ENCODE data around the gene AGBL1. TPM values are rescaled to one million over a fixed set of nuclear protein-coding genes. Genes with fewer than 3 reads are reported as not detected.

AGBL1 gene
- total RNA-seq, 1 experiment from 2014 or later: not detected

- Mint-ChIP-seq H3K27ac (no peak overlapping the region; a peak in 1 of 7 replicates), H3K9me3 (peaks cover 9 to 13% of the 10 kb centered on the region in 2 experiments), H3K4me1 (peaks cover under 1% of the 10 kb centered on the region in 2 experiments; a peak in 3 of 4 replicates), H3K4me3 (no peak overlapping the region), H3K36me3 (ENCODE audit: insufficient read depth in 1 of 3, low read depth in 3 of 3) (peaks cover 0 to 13% (median 3%) of the 10 kb centered on the region in 3 experiments; a peak in 6 of 7 replicates), H3K27me3 (ENCODE audit: low read depth) (no peaks in the 10 kb centered on the region)
- Histone ChIP-seq H3K4me2 (ENCODE audit: insufficient read depth, insufficient read length, low read length) (no peak overlapping the region), H2BK120ac (ENCODE audit: low read depth, low read length, poor library complexity, severe bottlenecking) (no peak overlapping the region), H3K79me2 (ENCODE audit: insufficient read depth, low read length) (no peaks in the 10 kb centered on the region), H3K56ac (ENCODE audit: insufficient read length, low read depth, low read length) (no peak overlapping the region), H2BK5ac (ENCODE audit: insufficient read length, low read length) (no peak overlapping the region), H2AK5ac (ENCODE audit: insufficient read length, low read length) (no peak overlapping the region), H2BK20ac (ENCODE audit: low read depth, low read length, poor library complexity, severe bottlenecking) (no peak overlapping the region), H3K27me3 (ENCODE audit: insufficient read depth, low read length) (no peaks in the 10 kb centered on the region), H3K23ac (ENCODE audit: insufficient read length, low read depth, low read length) (no peak overlapping the region), H3K14ac (ENCODE audit: insufficient read depth, low read length) (no peak overlapping the region), H4K5ac (ENCODE audit: insufficient read length, low read depth, low read length) (no peak overlapping the region), H3K4me1 (ENCODE audit: insufficient read depth, low read length) (no peaks in the 10 kb centered on the region; the same call in 1 of the 2 replicates), H3K27ac (ENCODE audit: insufficient read length, low read depth, low read length) (no peak overlapping the region), H3K79me1 (ENCODE audit: insufficient read depth, low read depth, low read length, poor library complexity, severe bottlenecking) (no peaks in the 10 kb centered on the region), H2BK12ac (ENCODE audit: insufficient read length, low read depth, low read length) (no peak overlapping the region), H4K91ac (ENCODE audit: insufficient read length, low read depth, low read length) (no peak overlapping the region), H3T11ph (ENCODE audit: low read length) (no peak overlapping the region), H3K4ac (ENCODE audit: low read depth, low read length) (no peak overlapping the region), H3K18ac (ENCODE audit: insufficient read length, low read depth, low read length) (peak overlapping the region; percentile 64), H3K9me3 (ENCODE audit: control insufficient read depth, low read depth, low read length) (no peaks in the 10 kb centered on the region), H2BK15ac (ENCODE audit: low read depth, low read length) (no peak overlapping the region), H2AFZ (ENCODE audit: low read length) (no peak overlapping the region), H3K23me2 (ENCODE audit: insufficient read length, low read depth, low read length, poor library complexity, severe bottlenecking) (no peaks in the 10 kb centered on the region), H4K20me1 (ENCODE audit: control insufficient read depth, insufficient read depth, insufficient read length) (no peaks in the 10 kb centered on the region), H3K9ac (ENCODE audit: extremely low read depth, insufficient read length, low read length) (no peak overlapping the region), H4K8ac (replicated peaks; ENCODE audit: insufficient read length, low read depth, low read length) (no peak overlapping the region)
- DNase-seq: no peak
- no peak for TF ChIP-seq CTCF (conservative IDR thresholded peaks at IDR 0.05)
- no CpG with 5 or more reads among the region's 1 CpG for WGBS (ENCODE audit: extremely low coverage, insufficient read length, low lambda C conversion rate)
These were observed 293.5 kb downstream of the AGBL1 start for GRCh38 chr15:86373147-86373546.

All from H9 (cell line).